WTC11 (cell line): ENCODE measurements around the gene CLDN17.

Source experiments
- ATF1 ChIP-seq: sonication (generic); formaldehyde crosslinking; IDR thresholded peaks from 2 replicates; pipeline ENCODE4 v1.8.1; 2023; ENCODE audit warnings: mild to moderate bottlenecking, moderate library complexity, missing genetic modification reagents
- ELF4 ChIP-seq: sonication (generic); formaldehyde crosslinking; IDR thresholded peaks from 2 replicates; pipeline ENCODE4 v1.8.1; 2022; ENCODE audit warnings: low read depth, mild to moderate bottlenecking, moderate library complexity, missing genetic modification reagents
- FOXP1 ChIP-seq: sonication (generic); formaldehyde crosslinking; IDR thresholded peaks from 2 replicates; pipeline ENCODE4 v1.8.0; 2022; ENCODE audit warnings: missing genetic modification reagents, mild to moderate bottlenecking, moderate library complexity, borderline replicate concordance
- IRF2 ChIP-seq: sonication (generic); formaldehyde crosslinking; IDR thresholded peaks from 2 replicates; pipeline ENCODE4 v1.8.0; 2022; ENCODE audit warnings: low read depth, missing genetic modification reagents, borderline replicate concordance
- TCF7 ChIP-seq: sonication (generic); formaldehyde crosslinking; IDR thresholded peaks from 2 replicates; pipeline ENCODE4 v1.8.0; 2022; ENCODE audit warnings: mild to moderate bottlenecking, low read depth, missing genetic modification reagents, moderate library complexity
- ZNF232 ChIP-seq: sonication (generic); formaldehyde crosslinking; IDR thresholded peaks from 2 replicates; pipeline ENCODE4 v1.8.0; 2022; ENCODE audit warnings: mild to moderate bottlenecking, missing genetic modification reagents
- TF ChIP-seq, protein P1 (sequence below): fragments of 200-600 bp; IDR thresholded peaks from 2 replicates; pipeline ENCODE4 v1.8.0; 2022; ENCODE audit warnings: antibody characterized with exemption

DNA sequence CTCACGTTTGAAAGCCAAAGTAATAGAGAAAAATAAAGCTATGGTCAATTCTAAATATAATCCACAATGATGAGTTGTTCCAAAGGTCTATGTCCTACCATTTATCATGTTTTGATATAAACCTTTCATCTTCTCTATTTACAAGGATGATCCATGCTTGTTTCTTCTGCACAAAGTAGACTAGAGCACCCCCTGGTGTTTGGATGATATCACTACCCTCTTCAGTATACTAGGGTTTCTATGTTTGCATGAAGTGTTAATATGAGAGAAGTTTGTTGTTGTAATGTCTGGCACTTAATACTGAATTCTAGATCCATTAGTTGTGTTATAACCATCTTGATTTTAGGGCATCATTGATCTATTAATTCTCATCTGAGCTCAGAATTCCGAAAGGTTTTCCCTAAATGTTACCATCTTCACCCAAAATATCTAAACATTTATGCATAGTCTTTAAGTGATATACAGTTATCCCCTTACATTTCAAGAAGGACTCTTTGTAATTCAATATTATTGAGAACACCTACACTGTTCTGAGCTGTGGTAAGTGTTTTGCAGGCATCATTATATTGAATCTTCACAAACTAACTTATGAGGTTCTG is 28.2 kb upstream of the CLDN17 start:
- TF ChIP-seq, protein P1, sequence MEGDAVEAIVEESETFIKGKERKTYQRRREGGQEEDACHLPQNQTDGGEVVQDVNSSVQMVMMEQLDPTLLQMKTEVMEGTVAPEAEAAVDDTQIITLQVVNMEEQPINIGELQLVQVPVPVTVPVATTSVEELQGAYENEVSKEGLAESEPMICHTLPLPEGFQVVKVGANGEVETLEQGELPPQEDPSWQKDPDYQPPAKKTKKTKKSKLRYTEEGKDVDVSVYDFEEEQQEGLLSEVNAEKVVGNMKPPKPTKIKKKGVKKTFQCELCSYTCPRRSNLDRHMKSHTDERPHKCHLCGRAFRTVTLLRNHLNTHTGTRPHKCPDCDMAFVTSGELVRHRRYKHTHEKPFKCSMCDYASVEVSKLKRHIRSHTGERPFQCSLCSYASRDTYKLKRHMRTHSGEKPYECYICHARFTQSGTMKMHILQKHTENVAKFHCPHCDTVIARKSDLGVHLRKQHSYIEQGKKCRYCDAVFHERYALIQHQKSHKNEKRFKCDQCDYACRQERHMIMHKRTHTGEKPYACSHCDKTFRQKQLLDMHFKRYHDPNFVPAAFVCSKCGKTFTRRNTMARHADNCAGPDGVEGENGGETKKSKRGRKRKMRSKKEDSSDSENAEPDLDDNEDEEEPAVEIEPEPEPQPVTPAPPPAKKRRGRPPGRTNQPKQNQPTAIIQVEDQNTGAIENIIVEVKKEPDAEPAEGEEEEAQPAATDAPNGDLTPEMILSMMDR, result peak; percentile 58
- TF ChIP-seq IRF2 (CRISPR knock-in tag), result no peak
- TF ChIP-seq TCF7 (CRISPR knock-in tag), result no peak
- TF ChIP-seq FOXP1 (CRISPR knock-in tag), result no peak
- no peak for TF ChIP-seq ATF1 (CRISPR knock-in tag)
- no peak for TF ChIP-seq ELF4
- no peak for TF ChIP-seq ZNF232 (CRISPR knock-in tag)
